Activated T-cell treated with anti-CD3 and anti-CD28 coated beads for 4 hours (primary cell): ENCODE results near the gene SHC3.

ENCODE experiments used
- DNase-seq: peaks from one replicate; pipeline ENCODE4 v3.0.0-alpha.2; 2020

The SHC3 gene

GRCh38 chr9:88996921-88997235 is 181.7 kb downstream of the SHC3 start:
- no peak for DNase-seq

GRCh38 chr9:88996046-88996920 is 182.3 kb downstream of the SHC3 start:
- no peak for DNase-seq

- DNase-seq, result no peak
Measured at GRCh38 chr9:88995627-88996026, 183.0 kb downstream of the SHC3 start.

GRCh38 chr9:88995200-88995577 is 183.4 kb downstream of the SHC3 start:
- DNase-seq, result no peak

- DNase-seq, result no peak
Measured at GRCh38 chr9:88994469-88995199, 184.0 kb downstream of the SHC3 start.

GRCh38 chr9:88993871-88994460 is 184.7 kb downstream of the SHC3 start:
- DNase-seq, result no peak

- DNase-seq, result no peak
Measured at GRCh38 chr9:88993327-88993726, 185.3 kb downstream of the SHC3 start.

- no peak for DNase-seq
Measured at GRCh38 chr9:88992556-88992955, 186.1 kb downstream of the SHC3 start.

- DNase-seq, result peak; percentile 28
Measured at GRCh38 chr9:88991066-88992034, 187.3 kb downstream of the SHC3 start, which contains the start of gene S1PR3. S1PR3 (plus strand) TSS chr9:88991468; CDS start chr9:89001201, 9,733 bp downstream.

GRCh38 chr9:88990729-88991065 is 187.9 kb downstream of the SHC3 start:
- DNase-seq, result no peak

GRCh38 chr9:88990041-88990728 is 188.4 kb downstream of the SHC3 start:
- no peak for DNase-seq

GRCh38 chr9:88988796-88989641 is 189.6 kb downstream of the SHC3 start:
- no peak for DNase-seq

GRCh38 chr9:88987661-88988060 is 191.0 kb downstream of the SHC3 start:
- DNase-seq, result no peak

- DNase-seq, result no peak
Measured at GRCh38 chr9:88986776-88987175, 191.8 kb downstream of the SHC3 start.

GRCh38 chr9:88985616-88986015 is 193.0 kb downstream of the SHC3 start:
- DNase-seq, result no peak

GRCh38 chr9:88984543-88984883 is 194.1 kb downstream of the SHC3 start:
- DNase-seq, result no peak

- no peak for DNase-seq
Measured at GRCh38 chr9:88983865-88984542, 194.6 kb downstream of the SHC3 start.

GRCh38 chr9:88980740-88981203 is 197.8 kb downstream of the SHC3 start:
- no peak for DNase-seq

- no peak for DNase-seq
Measured at GRCh38 chr9:88979791-88980190, 198.8 kb downstream of the SHC3 start.

GRCh38 chr9:88979021-88979420 is 199.6 kb downstream of the SHC3 start:
- DNase-seq, result no peak

- DNase-seq, result no peak
Measured at GRCh38 chr9:88978034-88978433, 200.6 kb downstream of the SHC3 start.
